GM12875 (cell line): Measurements from ENCODE around the gene ADRB2.

ENCODE experiments used
- H3K4me3 ChIP-seq: one replicate; pipeline ENCODE4 v1.5.1; 2011; ENCODE audit warnings: low read depth, low read length, control low read depth
- TF ChIP-seq, protein P1 (sequence below): IDR thresholded peaks from 2 replicates; pipeline ENCODE4 v1.5.1; 2011; ENCODE audit warnings: low read depth, mild to moderate bottlenecking, control low read depth, inconsistent platforms, low read length, moderate library complexity, borderline replicate concordance; ENCODE audit not compliant: insufficient read depth

The ADRB2 gene

DNA sequence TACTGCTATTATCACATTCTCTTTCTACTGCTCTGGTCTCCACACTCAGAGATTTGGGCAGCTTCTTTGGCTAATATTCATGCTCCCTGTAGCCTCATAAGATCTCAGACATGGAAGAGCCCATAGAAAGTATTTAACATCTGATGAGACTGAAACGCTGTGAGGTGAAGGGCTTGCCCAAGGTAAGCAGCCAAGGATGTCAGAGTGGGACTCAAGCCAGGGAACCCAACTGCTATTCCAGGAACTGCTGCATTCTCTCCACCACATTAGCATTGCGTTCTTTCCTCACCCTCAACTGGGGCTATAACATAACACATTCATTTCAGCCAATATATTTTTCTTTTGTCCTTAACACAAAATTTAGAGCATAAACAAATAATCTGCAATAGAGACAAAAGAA, 3.8 kb downstream of the ADRB2 start:
- no peak overlapping the region for H3K4me3 ChIP-seq
- TF ChIP-seq, protein P1, sequence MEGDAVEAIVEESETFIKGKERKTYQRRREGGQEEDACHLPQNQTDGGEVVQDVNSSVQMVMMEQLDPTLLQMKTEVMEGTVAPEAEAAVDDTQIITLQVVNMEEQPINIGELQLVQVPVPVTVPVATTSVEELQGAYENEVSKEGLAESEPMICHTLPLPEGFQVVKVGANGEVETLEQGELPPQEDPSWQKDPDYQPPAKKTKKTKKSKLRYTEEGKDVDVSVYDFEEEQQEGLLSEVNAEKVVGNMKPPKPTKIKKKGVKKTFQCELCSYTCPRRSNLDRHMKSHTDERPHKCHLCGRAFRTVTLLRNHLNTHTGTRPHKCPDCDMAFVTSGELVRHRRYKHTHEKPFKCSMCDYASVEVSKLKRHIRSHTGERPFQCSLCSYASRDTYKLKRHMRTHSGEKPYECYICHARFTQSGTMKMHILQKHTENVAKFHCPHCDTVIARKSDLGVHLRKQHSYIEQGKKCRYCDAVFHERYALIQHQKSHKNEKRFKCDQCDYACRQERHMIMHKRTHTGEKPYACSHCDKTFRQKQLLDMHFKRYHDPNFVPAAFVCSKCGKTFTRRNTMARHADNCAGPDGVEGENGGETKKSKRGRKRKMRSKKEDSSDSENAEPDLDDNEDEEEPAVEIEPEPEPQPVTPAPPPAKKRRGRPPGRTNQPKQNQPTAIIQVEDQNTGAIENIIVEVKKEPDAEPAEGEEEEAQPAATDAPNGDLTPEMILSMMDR: no peak

DNA sequence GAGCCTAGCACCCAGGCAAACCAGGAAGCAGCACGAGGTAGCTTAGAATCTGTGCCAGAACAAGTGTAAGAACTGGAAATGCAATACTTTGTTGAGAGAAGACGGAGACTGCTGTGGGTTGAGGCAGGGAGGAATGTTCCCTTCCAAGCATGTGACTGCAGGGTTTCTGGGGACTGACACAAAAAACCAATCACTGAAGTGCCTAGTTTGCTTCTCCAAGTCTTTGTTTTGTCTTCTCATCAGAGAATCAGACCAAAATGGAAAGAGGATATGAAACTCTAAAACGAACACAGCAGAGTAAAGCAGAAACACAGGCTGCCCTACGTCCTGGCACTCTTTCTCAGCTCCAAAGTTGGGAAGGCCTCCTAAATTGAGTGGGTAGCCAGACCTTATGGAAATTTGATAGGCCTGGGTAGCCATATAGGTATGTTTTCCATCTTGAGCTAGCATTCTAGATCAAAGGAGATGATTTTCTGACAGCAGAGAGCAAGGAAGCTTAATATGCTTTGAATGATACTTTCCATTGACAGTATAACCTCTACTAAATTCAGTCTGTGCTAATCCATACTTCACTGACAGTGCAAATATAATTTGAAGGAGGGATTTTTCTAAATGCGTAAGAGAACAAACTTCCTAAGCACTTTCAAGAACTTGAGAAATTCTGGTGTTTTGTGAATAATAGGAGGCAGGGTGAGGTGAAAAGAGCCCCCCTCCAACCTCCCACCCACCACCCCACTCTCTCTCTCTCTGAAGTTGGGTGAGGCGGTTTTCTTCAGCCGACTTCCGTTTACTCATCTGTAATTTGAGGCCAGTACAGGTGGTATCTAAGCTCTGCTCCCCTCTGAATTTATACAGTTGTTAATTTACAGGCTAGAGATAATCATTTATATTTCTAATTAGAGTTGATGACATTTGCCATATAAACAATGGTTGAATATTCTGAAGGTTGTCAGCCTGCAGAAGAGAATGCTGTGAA, 5.5 kb downstream of the ADRB2 start:
- TF ChIP-seq, protein P1: no peak
- H3K4me3 ChIP-seq: no peak overlapping the region

DNA sequence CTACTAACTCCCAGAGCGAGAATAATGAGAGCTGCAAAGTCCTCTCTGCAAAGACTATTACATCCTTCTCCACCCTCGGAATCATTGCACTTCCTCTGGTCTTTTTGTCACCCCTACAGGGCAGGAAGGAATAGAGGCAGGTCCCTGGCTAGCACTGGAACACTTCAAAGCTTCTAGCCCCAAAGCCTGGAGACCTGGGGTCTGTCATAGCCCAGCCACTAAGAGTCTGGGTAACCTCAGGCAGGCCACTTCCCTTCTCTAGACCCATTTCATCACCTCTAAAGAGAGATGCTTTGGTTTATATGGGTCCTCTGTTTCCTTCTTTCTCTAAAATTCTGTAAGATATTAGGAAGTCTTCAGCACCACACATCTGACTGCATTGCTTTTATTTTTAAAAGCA, 6.7 kb downstream of the ADRB2 start:
- TF ChIP-seq, protein P1: no peak
- no peak overlapping the region for H3K4me3 ChIP-seq

DNA sequence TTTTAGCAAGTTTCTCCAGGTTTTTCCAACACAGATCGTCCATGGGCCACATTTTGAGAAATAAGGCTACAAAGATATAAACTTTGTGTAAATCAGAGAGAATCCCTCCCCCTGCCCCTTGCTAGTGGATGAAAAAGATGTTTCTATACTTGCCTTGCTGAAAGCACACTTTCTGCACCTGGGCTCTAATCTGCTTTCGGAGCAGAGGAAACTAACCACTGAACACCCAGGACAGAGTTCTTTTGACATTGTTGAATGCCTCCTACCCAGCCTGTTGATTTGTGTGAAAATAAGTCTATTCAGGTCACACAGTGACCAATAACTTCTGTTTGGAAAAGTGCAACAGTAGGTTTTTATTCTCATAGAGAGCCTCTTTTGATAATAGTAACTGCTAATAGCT, 7.5 kb downstream of the ADRB2 start:
- no peak overlapping the region for H3K4me3 ChIP-seq
- TF ChIP-seq, protein P1: no peak

DNA sequence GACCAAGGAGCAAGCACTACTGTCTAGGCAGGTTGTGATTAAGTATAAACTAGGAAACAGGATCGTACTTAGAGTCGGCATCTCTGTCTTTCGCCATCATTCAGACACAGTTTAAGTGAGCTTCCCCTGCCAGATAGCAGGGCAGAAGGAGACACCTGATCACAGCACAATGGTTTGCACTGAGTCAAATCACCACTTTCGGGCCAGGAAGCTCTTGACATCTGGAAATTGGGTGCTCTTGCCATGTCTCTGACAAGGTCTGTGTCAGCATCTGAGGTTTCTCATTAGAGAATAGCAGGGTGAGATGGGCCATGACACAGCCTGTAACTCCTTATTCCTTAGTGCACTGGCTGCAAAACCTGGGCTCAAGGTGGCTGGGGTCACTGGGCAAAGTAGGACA, 8.3 kb downstream of the ADRB2 start:
- TF ChIP-seq, protein P1: no peak
- H3K4me3 ChIP-seq: no peak overlapping the region

DNA sequence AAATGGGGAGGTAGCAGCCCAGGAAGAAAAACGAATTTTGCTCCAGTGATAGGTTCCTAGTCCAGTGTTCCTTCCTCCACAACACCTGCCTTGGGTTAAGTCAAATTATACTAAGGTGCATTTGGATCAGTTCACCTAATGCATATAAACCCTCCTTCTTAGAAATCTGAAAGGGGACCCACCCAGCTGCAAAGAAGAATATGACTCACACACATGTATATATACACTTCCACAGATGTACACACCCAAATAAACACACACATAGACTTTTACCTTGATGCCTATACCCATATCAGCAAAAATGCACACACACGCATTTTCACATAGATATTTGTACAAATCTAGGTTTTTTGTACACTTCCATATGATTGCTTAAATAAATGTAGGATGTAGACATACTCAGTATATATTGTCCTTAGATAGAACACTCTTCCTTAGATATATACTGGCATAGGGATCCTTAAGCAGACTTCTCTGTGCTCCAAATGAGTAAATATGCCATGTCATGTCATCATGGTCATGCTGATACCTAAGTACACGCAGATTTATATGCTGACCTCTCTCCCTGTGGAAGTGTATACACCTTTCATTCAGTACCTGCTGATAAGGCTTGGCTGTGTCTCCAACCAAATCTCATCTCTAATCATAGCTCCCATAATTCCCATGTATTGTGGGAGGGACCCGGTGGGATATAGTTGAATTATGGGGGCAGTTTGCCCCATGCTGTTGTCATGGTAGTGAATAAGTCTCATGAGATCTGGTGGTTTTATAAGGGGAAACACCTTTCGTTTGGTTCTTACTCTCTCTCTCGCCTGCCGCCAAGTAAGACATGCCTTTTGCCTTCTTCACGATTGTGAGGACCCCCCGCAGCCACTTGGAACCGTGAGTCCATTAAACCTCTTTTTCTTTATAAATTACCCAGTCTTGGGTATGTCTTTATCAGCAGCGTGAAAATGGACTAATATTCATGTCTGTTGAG, 10.2 kb downstream of the ADRB2 start:
- TF ChIP-seq, protein P1: no peak
- H3K4me3 ChIP-seq: no peak overlapping the region
